MV-4-11 (cell line): ENCODE data around the gene BABAM2.
A peak's percentile ranks its signal among the peaks of the same experiment; 100 is the strongest.
"Not testable (repeated sequence)": the region's sequence is repeated elsewhere in the genome, so short reads cannot be mapped to it uniquely, and the experiment has no call there.

ENCODE experiments used
- DNase-seq: peaks from one replicate; lab custom pipeline; 2025; lab: John Stamatoyannopoulos, UW

The BABAM2 gene

GRCh38 chr2:27978761-27979160, 88.2 kb downstream of the BABAM2 start:
- DNase-seq, result not testable (repeated sequence)

GRCh38 chr2:27980242-27980641, 89.7 kb downstream of the BABAM2 start:
- no peak for DNase-seq

GRCh38 chr2:27984153-27984552, 93.6 kb downstream of the BABAM2 start:
- no peak for DNase-seq

GRCh38 chr2:27988306-27988705, 97.8 kb downstream of the BABAM2 start:
- DNase-seq, result peak; percentile 18

GRCh38 chr2:27988718-27989117, 98.2 kb downstream of the BABAM2 start:
- no peak for DNase-seq

- DNase-seq, result no peak
Measured at GRCh38 chr2:27989149-27989548, 98.6 kb downstream of the BABAM2 start.

GRCh38 chr2:27990030-27990590, 99.6 kb downstream of the BABAM2 start:
- no peak for DNase-seq

GRCh38 chr2:27991146-27991545, 100.6 kb downstream of the BABAM2 start:
- DNase-seq, result no peak

GRCh38 chr2:27992787-27993401, 102.4 kb downstream of the BABAM2 start:
- DNase-seq, result no peak

GRCh38 chr2:27993402-27993787, 102.9 kb downstream of the BABAM2 start:
- DNase-seq, result peak; percentile 92

- DNase-seq, result no peak
Measured at GRCh38 chr2:27993950-27994728, 103.6 kb downstream of the BABAM2 start.

- no peak for DNase-seq
Measured at GRCh38 chr2:27996156-27996922, 105.8 kb downstream of the BABAM2 start.

- DNase-seq, result no peak
Measured at GRCh38 chr2:28000287-28000686, 109.8 kb downstream of the BABAM2 start.

- no peak for DNase-seq
Measured at GRCh38 chr2:28002181-28002580, 111.7 kb downstream of the BABAM2 start.

GRCh38 chr2:28004086-28004485, 113.6 kb downstream of the BABAM2 start:
- peak; percentile 45 for DNase-seq

GRCh38 chr2:28009732-28010131, 119.2 kb downstream of the BABAM2 start:
- no peak for DNase-seq

GRCh38 chr2:28011322-28011737, 120.8 kb downstream of the BABAM2 start:
- peak; percentile 45 for DNase-seq

GRCh38 chr2:28018474-28018873, 127.9 kb downstream of the BABAM2 start:
- not testable (repeated sequence) for DNase-seq

- DNase-seq, result not testable (repeated sequence)
Measured at GRCh38 chr2:28019521-28019920, 129.0 kb downstream of the BABAM2 start.

GRCh38 chr2:28021898-28022297, 131.4 kb downstream of the BABAM2 start:
- peak; percentile 52 for DNase-seq

GRCh38 chr2:28025123-28025522, 134.6 kb downstream of the BABAM2 start:
- DNase-seq, result no peak

- DNase-seq, result not testable (repeated sequence)
Measured at GRCh38 chr2:28026230-28026629, 135.7 kb downstream of the BABAM2 start.
